MM.1S (cell line): ENCODE results near the gene BLCAP.

ENCODE experiments used
- EZH2 ChIP-seq: fragments of 300-600 bp; sonication (generic); optimal IDR thresholded peaks from 2 replicates; pipeline ENCODE3; 2017; ENCODE audit warnings: low read depth, mild to moderate bottlenecking, antibody characterized with exemption, low read length, mixed read lengths
- EZH2phosphoT487 ChIP-seq: fragments of 300-600 bp; sonication (generic); IDR thresholded peaks from 2 replicates; pipeline ENCODE4 v1.6.1; 2018; ENCODE audit warnings: antibody characterized with exemption, low read length
- TF ChIP-seq, protein P1 (sequence below): fragments of 300-600 bp; sonication (generic); IDR thresholded peaks from 2 replicates; pipeline ENCODE4 v1.5.1; 2016; ENCODE audit warnings: antibody characterized with exemption, low read length, mixed read lengths

DNA sequence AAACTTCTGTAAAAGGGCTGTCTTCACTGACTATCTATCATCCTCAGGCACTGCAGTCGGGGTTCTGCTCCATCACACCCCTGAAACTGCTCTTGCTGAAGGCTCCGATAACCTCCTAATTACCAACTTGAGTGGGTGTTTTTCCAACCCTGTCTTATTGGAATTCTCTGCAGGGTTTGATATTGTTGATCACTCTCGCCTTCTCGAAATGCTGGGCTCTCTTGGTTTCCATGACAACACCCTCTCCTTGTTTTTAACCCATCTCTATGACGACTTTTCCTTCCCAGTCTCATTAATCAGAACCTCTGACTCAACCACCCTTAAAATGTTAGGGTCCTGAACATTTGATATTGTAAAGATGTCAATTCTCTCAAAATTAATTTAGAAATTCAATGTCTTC, 46.1 kb downstream of the BLCAP start:
- TF ChIP-seq, protein P1, sequence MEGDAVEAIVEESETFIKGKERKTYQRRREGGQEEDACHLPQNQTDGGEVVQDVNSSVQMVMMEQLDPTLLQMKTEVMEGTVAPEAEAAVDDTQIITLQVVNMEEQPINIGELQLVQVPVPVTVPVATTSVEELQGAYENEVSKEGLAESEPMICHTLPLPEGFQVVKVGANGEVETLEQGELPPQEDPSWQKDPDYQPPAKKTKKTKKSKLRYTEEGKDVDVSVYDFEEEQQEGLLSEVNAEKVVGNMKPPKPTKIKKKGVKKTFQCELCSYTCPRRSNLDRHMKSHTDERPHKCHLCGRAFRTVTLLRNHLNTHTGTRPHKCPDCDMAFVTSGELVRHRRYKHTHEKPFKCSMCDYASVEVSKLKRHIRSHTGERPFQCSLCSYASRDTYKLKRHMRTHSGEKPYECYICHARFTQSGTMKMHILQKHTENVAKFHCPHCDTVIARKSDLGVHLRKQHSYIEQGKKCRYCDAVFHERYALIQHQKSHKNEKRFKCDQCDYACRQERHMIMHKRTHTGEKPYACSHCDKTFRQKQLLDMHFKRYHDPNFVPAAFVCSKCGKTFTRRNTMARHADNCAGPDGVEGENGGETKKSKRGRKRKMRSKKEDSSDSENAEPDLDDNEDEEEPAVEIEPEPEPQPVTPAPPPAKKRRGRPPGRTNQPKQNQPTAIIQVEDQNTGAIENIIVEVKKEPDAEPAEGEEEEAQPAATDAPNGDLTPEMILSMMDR, result no peak
- TF ChIP-seq EZH2, result no peak
- TF ChIP-seq EZH2phosphoT487, result no peak
